HepG2 (cell line): ENCODE data around the gene SYNE2. TPM values are rescaled to one million over a fixed set of nuclear protein-coding genes. Genes with fewer than 3 reads are reported as not detected.

Source experiments
- ATAC-seq: fragments of 200-7000 bp; cut with Tn5 transposase; 3 replicates; pipeline ENCODE4 v1.9.1; 2020; ENCODE audit warnings: mild to moderate bottlenecking, moderate library complexity
- BruUV-seq: library from RNA; stranded (reverse); fragments of 400-500 nt; replicated peaks from 2 replicates; lab custom pipeline; 2021; lab: Mats Ljungman, UMichigan
- CTCF ChIA-PET: fragments of 300-600 bp; formaldehyde crosslinking; extraction: SDS; loops from one replicate; lab custom pipeline; 2021; ENCODE audit warnings: low total read pairs, inconsistent platforms, low intra/inter-chr PET ratio; lab: Yijun Ruan, JAX
- POLR2A ChIA-PET: fragments of 350-600 bp; sonication (Branson Sonifier 250); formaldehyde crosslinking; loops from one replicate; lab custom pipeline; 2020; ENCODE audit warnings: antibody characterized with exemption, inconsistent platforms; lab: Yijun Ruan, JAX
- DNase-seq: peaks from one replicate; pipeline ENCODE4 v3.0.0-alpha.2; 2015; ENCODE audit warnings: low spot score
- FAIRE-seq: peaks from 3 replicates; lab custom pipeline; 2011; peaks lifted over from hg19 to GRCh38; lab: Jason Lieb, UNC
- H2AFZ ChIP-seq: one replicate; pipeline ENCODE4 v1.6.1; 2011; ENCODE audit warnings: low read length, inconsistent platforms
- H3K27ac ChIP-seq: fragments of 300-600 bp; 3 replicates; pipeline ENCODE4 v1.8.0; 2011; ENCODE audit warnings: mixed run types, mild to moderate bottlenecking, mixed read lengths, low read length, inconsistent platforms; ENCODE audit not compliant: insufficient read depth; ENCODE audit errors: extremely low read length
- H3K27me3 ChIP-seq, 2 experiments: fragments of 200-600 bp in 1 of 2; 2 replicates in 1 of 2; 3 replicates in 1 of 2; pipeline versions ENCODE4 v1.6.0 to v1.8.0; 2011; ENCODE audit warnings: low read length in 2 of 2, mild to moderate bottlenecking in 2 of 2, moderate library complexity in 2 of 2, inconsistent platforms in 1 of 2; ENCODE audit not compliant: insufficient read depth in 2 of 2, control insufficient read depth in 1 of 2
- H3K36me3 ChIP-seq, 2 experiments: fragments of 200-600 bp in 1 of 2; replicated peaks in 1 of 2; 2 replicates in 1 of 2; 3 replicates in 1 of 2; pipeline versions ENCODE4 v1.5.1 to v1.8.0; 2011; ENCODE audit warnings: low read length in 2 of 2, inconsistent platforms in 1 of 2; ENCODE audit not compliant: insufficient read depth in 2 of 2, control insufficient read depth in 1 of 2
- H3K4me1 ChIP-seq: 2 replicates; pipeline ENCODE4 v1.5.1; 2012; ENCODE audit warnings: low read length, inconsistent platforms; ENCODE audit not compliant: insufficient read depth
- H3K4me2 ChIP-seq: 2 replicates; pipeline ENCODE4 v1.6.0; 2011; ENCODE audit warnings: low read depth, low read length, inconsistent platforms
- H3K4me3 ChIP-seq, 3 experiments: fragments of 200-600 bp in 1 of 3; sonication (generic), shearing (Covaris generic) in 1 of 3; replicated peaks in 1 of 3; 2 replicates each; pipeline ENCODE4 v1.5.1; 2011 to 2016; ENCODE audit warnings: low read length in 3 of 3, inconsistent platforms in 2 of 3, low read depth in 2 of 3, mild to moderate bottlenecking in 2 of 3, control low read depth in 1 of 3, mixed read lengths in 1 of 3; ENCODE audit not compliant: insufficient read depth in 1 of 3
- H3K79me2 ChIP-seq: one replicate; pipeline ENCODE4 v1.6.1; 2011; ENCODE audit warnings: low read length, inconsistent platforms; ENCODE audit not compliant: insufficient read depth
- H3K9ac ChIP-seq: 2 replicates; pipeline ENCODE4 v1.6.0; 2011; ENCODE audit warnings: mild to moderate bottlenecking, low read depth, low read length, inconsistent platforms; ENCODE audit not compliant: insufficient read depth
- H3K9me3 ChIP-seq: 2 replicates; pipeline ENCODE4 v1.5.1; 2012; ENCODE audit warnings: mild to moderate bottlenecking, low read length
- H4K20me1 ChIP-seq: 2 replicates; pipeline ENCODE4 v1.6.0; 2011; ENCODE audit warnings: inconsistent platforms, mild to moderate bottlenecking, low read length, moderate library complexity; ENCODE audit not compliant: insufficient read depth
- ARNT2 ChIP-seq: sonication (generic); formaldehyde crosslinking; IDR thresholded peaks from 2 replicates; pipeline ENCODE4 v1.8.0; 2022; ENCODE audit warnings: mild to moderate bottlenecking, low read depth, missing genetic modification reagents, moderate library complexity
- ASH2L ChIP-seq: fragments of 300-600, 200-600 bp; sonication (generic); IDR thresholded peaks from 2 replicates; pipeline ENCODE4 v1.7.0; 2017; ENCODE audit warnings: low read depth, mild to moderate bottlenecking, moderate library complexity, mixed read lengths, low read length; ENCODE audit not compliant: insufficient read length
- CREM ChIP-seq, 2 experiments: sonication (generic) in 1 of 2; formaldehyde crosslinking in 1 of 2; IDR thresholded peaks; 2 replicates each; pipeline versions ENCODE4 v1.4.0 to v1.6.1; 2016 to 2020; ENCODE audit warnings: antibody characterized with exemption in 1 of 2, mild to moderate bottlenecking in 1 of 2, missing genetic modification reagents in 1 of 2
- ETV6 ChIP-seq: sonication (generic); formaldehyde crosslinking; conservative IDR thresholded peaks from 2 replicates; pipeline ENCODE4 v1.4.0; 2020; ENCODE audit warnings: missing genetic modification reagents
- FOXP1 ChIP-seq, 2 experiments: fragments of 450-650 bp in 1 of 2; IDR thresholded peaks; 2 replicates each; pipeline ENCODE4 v1.6.1; 2017 to 2018; ENCODE audit warnings: antibody characterized with exemption in 1 of 2
- HES4 ChIP-seq: sonication (generic); formaldehyde crosslinking; IDR thresholded peaks from 2 replicates; pipeline ENCODE4 v1.9.0; 2021; ENCODE audit warnings: mild to moderate bottlenecking, missing genetic modification reagents, borderline replicate concordance
- IRF2 ChIP-seq: IDR thresholded peaks from 2 replicates; pipeline ENCODE4 v1.6.1; 2018; ENCODE audit warnings: missing genetic modification reagents, missing compliant biosample characterization
- PATZ1 ChIP-seq: sonication (generic); formaldehyde crosslinking; IDR thresholded peaks from 2 replicates; pipeline ENCODE4 v1.4.0; 2020; ENCODE audit warnings: missing genetic modification reagents
- RERE ChIP-seq: IDR thresholded peaks from 2 replicates; pipeline ENCODE4 v1.6.1; 2016; ENCODE audit warnings: low read depth, missing genetic modification reagents, missing compliant biosample characterization
- ZFP41 ChIP-seq: sonication (generic); formaldehyde crosslinking; IDR thresholded peaks from 2 replicates; pipeline ENCODE4 v1.4.0; 2020; ENCODE audit warnings: mild to moderate bottlenecking, missing genetic modification reagents, borderline replicate concordance
- ZNF280B ChIP-seq: sonication (generic); formaldehyde crosslinking; IDR thresholded peaks from 2 replicates; pipeline ENCODE4 v1.5.0; 2020; ENCODE audit warnings: missing genetic modification reagents, mild to moderate bottlenecking, borderline replicate concordance
- ZNF33B ChIP-seq: sonication (generic); formaldehyde crosslinking; IDR thresholded peaks from 2 replicates; pipeline ENCODE4 v1.5.1; 2020; ENCODE audit warnings: mild to moderate bottlenecking, missing genetic modification reagents
- ZNF543 ChIP-seq: sonication (generic); formaldehyde crosslinking; IDR thresholded peaks from 2 replicates; pipeline ENCODE4 v1.4.0; 2020; ENCODE audit warnings: mild to moderate bottlenecking, missing genetic modification reagents
- ZNF775 ChIP-seq: sonication (generic); formaldehyde crosslinking; IDR thresholded peaks from 2 replicates; pipeline ENCODE4 v1.4.0; 2020; ENCODE audit warnings: missing genetic modification reagents, mild to moderate bottlenecking, moderate library complexity, borderline replicate concordance
- WGBS: methylation state at CpG from one replicate; pipeline ENCODE4 v1.1.6; 2017; ENCODE audit warnings: low lambda C conversion rate; 5-methylcytosine and 5-hydroxymethylcytosine counted together
- in situ Hi-C: cut with HindIII; loops from 2 replicates; pipeline ENCODE4 v1.10.0; 2017; ENCODE audit warnings: low pct_unique_long_range_greater_than_20kb; ENCODE audit not compliant: extremely low pct_ligation_motif_present
- intact Hi-C: fragments of 100-400 bp; cut with micrococcal nuclease; formaldehyde crosslinking; loops from one replicate; pipeline ENCODE4 v1.10.0; 2022; ENCODE audit not compliant: unreplicated experiment
- polyA plus RNA-seq, 8 experiments: library from polyadenylated mRNA; depleted of rRNA in 3 of 8; stranded (reverse) in 7 of 8; unstranded in 1 of 8; fragments of >200 nt; fragmentation: Illumina TruSeq in 4 of 8; extraction: Trizol in 4 of 8; gene quantifications; 2 replicates each; pipeline versions ENCODE4 v1.2.1 to v1.2.3, GENCODE V29; 2011 to 2016; ENCODE audit warnings: low read depth in 4 of 8, missing spikeins in 1 of 8, mixed read lengths in 1 of 8; ENCODE audit not compliant: insufficient read depth in 1 of 8
- total RNA-seq, 5 experiments: library from RNA; depleted of rRNA; stranded (reverse); fragments of >200 nt; fragmentation: Illumina TruSeq; extraction: Trizol; gene quantifications; 2 replicates each; pipeline ENCODE4 v1.2.3, GENCODE V29; 2016; ENCODE audit warnings: low read depth in 1 of 5

Gene SYNE2
- total and polyA plus RNA-seq, 2 of the 13 experiments (the other 11 are each of a cell fraction or from before 2014, with no cell fraction given) = 6.2 to 13.3 TPM

GRCh38 chr14:63940387-63940786 is 87.6 kb downstream of the SYNE2 start:
- no peaks in the 10 kb centered on the region for H3K79me2 ChIP-seq
- no peaks in the 10 kb centered on the region for H3K36me3 ChIP-seq
- no peaks in the 10 kb centered on the region for H4K20me1 ChIP-seq
- POLR2A ChIA-PET = no interaction called here
- DNase-seq (no peak), FAIRE-seq (no peak), ATAC-seq (no peak)
- no peak overlapping the region for H3K4me2 ChIP-seq
- H3K27me3 ChIP-seq = no peaks in the 10 kb centered on the region
- H3K9ac ChIP-seq = no peak overlapping the region
- intact Hi-C loops (no loop called here), in situ Hi-C loops (no loop called here)
- CTCF ChIA-PET = no interaction called here
- no peaks in the 10 kb centered on the region for H3K9me3 ChIP-seq
- H3K4me1 ChIP-seq = no peaks in the 10 kb centered on the region
- no peak overlapping the region for H2AFZ ChIP-seq
- H3K27ac ChIP-seq = no peak overlapping the region
- 90% methylated on average over 4 of the region's 4 CpGs for WGBS
- no peak overlapping the region for H3K4me3 ChIP-seq
- no TSS peak for BruUV-seq
- TF ChIP-seq ZNF33B (no peak), ZFP41 (no peak), IRF2 (CRISPR knock-in tag) (no peak), CREM (IDR thresholded peaks at IDR 0.05) (no peak), CREM (CRISPR knock-in tag; IDR thresholded peaks at IDR 0.05) (no peak), ETV6 (no peak), FOXP1 (IDR thresholded peaks at IDR 0.05) (no peak), FOXP1 (CRISPR knock-in tag; IDR thresholded peaks at IDR 0.05) (no peak), ARNT2 (no peak), ZNF280B (CRISPR knock-in tag) (no peak), ZNF543 (CRISPR knock-in tag) (no peak), RERE (CRISPR knock-in tag) (no peak), ZNF775 (CRISPR knock-in tag) (no peak), ASH2L (no peak), HES4 (CRISPR knock-in tag) (no peak), PATZ1 (no peak)
